HG03095 (cell line): ENCODE results near the gene FAM117B.
"Not testable (repeated sequence)": the region's sequence is repeated elsewhere in the genome, so short reads cannot be mapped to it uniquely, and the experiment has no call there.

Source experiments
- ATAC-seq: cut with Tn5 transposase; IDR thresholded peaks from one replicate; pipeline ENCODE4 v1.9.1; 2021; ENCODE audit warnings: moderate library complexity; ENCODE audit not compliant: unreplicated experiment

FAM117B gene

GRCh38 chr2:202636213-202636513 lies 1.4 kb downstream of the FAM117B start:
- ATAC-seq, result no peak

- ATAC-seq, result no peak
Measured at GRCh38 chr2:202638721-202639120, 4.0 kb downstream of the FAM117B start.

GRCh38 chr2:202639231-202639630 lies 4.5 kb downstream of the FAM117B start:
- no peak for ATAC-seq

GRCh38 chr2:202642567-202642966 lies 7.8 kb downstream of the FAM117B start:
- ATAC-seq, result no peak

GRCh38 chr2:202643012-202643858 lies 8.5 kb downstream of the FAM117B start:
- no peak for ATAC-seq

- ATAC-seq, result no peak
Measured at GRCh38 chr2:202652119-202652518, 17.4 kb downstream of the FAM117B start.

- ATAC-seq, result no peak
Measured at GRCh38 chr2:202653890-202654289, 19.1 kb downstream of the FAM117B start.

- ATAC-seq, result no peak
Measured at GRCh38 chr2:202657876-202658275, 23.1 kb downstream of the FAM117B start.

- no peak for ATAC-seq
Measured at GRCh38 chr2:202660796-202661195, 26.0 kb downstream of the FAM117B start.

- ATAC-seq, result no peak
Measured at GRCh38 chr2:202669841-202670240, 35.1 kb downstream of the FAM117B start.

GRCh38 chr2:202671317-202672035 lies 36.7 kb downstream of the FAM117B start:
- ATAC-seq, result no peak

GRCh38 chr2:202675097-202675496 lies 40.3 kb downstream of the FAM117B start:
- ATAC-seq, result not testable (repeated sequence)

GRCh38 chr2:202679980-202680379 lies 45.2 kb downstream of the FAM117B start:
- no peak for ATAC-seq

GRCh38 chr2:202680512-202680911 lies 45.7 kb downstream of the FAM117B start:
- ATAC-seq, result no peak

GRCh38 chr2:202681688-202682205 lies 47.0 kb downstream of the FAM117B start:
- ATAC-seq, result no peak

GRCh38 chr2:202682274-202682673 lies 47.5 kb downstream of the FAM117B start:
- ATAC-seq, result no peak

GRCh38 chr2:202687276-202687675 lies 52.5 kb downstream of the FAM117B start:
- ATAC-seq, result no peak

GRCh38 chr2:202689459-202689858 lies 54.7 kb downstream of the FAM117B start:
- ATAC-seq, result no peak

- no peak for ATAC-seq
Measured at GRCh38 chr2:202689898-202690297, 55.1 kb downstream of the FAM117B start.

- no peak for ATAC-seq
Measured at GRCh38 chr2:202690321-202690900, 55.6 kb downstream of the FAM117B start.

- no peak for ATAC-seq
Measured at GRCh38 chr2:202693503-202693902, 58.7 kb downstream of the FAM117B start.

- ATAC-seq, result no peak
Measured at GRCh38 chr2:202695166-202695565, 60.4 kb downstream of the FAM117B start.
